ENCODE measurements around the gene OLA1. TPM values are rescaled to one million over a fixed set of nuclear protein-coding genes. Genes with fewer than 3 reads are reported as not detected.

The OLA1 gene
- total RNA-seq, 1 experiment from 2014 or later: 182 TPM

DNA sequence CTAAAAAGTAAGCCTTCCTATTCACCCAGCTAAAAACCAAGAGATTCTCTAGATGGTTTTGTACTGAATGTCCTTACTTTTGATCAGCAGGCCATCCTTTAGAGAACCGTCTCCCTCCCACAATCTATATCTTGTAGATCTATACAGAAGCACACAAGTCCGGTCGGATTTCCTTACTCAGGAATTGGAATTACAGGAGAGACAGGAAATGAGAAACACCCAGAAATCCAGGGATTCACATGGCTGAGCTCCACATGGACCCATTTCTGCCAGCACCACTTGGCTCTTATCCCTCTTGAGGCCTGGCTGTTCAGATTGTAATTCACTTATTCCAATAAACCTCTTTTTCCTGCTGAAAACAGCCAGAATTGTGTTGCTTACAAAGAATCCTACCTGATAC is 4.5 kb downstream of the OLA1 start:
- Histone ChIP-seq H2AFZ (ENCODE audit: low read length) (no peak overlapping the region), H3K9me3 (ENCODE audit: low read length) (no peaks in the 10 kb centered on the region), H3K36me3 (ENCODE audit: low read depth, low read length) (peaks cover 31% of the 10 kb centered on the region), H3K79me2 (ENCODE audit: low read length) (peaks cover 94% of the 10 kb centered on the region), H4K20me1 (ENCODE audit: low read length) (peaks cover 17% of the 10 kb centered on the region), H3K4me1 (ENCODE audit: insufficient read depth, low read length) (peaks cover 11% of the 10 kb centered on the region), H3K4me2 (ENCODE audit: low read length) (peak overlapping the region; percentile 8; the same call in 1 of the 2 replicates), H3K9ac (ENCODE audit: low read length) (no peak overlapping the region), H3K27ac (ENCODE audit: low read length) (no peak overlapping the region), H3K27me3 (ENCODE audit: low read length) (no peaks in the 10 kb centered on the region), H3K9me2 (replicated peaks; ENCODE audit: low read length) (no peaks in the 10 kb centered on the region), H3K4me3 (ENCODE audit: low read length) (no peak overlapping the region), H3F3A (ENCODE audit: low read length, unreplicated experiment) (no peaks in the 10 kb centered on the region)
- POLR2A ChIA-PET (ENCODE audit: unreplicated experiment): no interaction called here
- CTCF ChIA-PET: no interaction called here
- TF ChIP-seq EZH2 (IDR thresholded peaks at IDR 0.05; ENCODE audit: low read length, unreplicated experiment): no peak
- TF ChIP-seq CTCF (conservative IDR thresholded peaks at IDR 0.05; ENCODE audit: low read depth, low read length): no peak
- TF ChIP-seq EZH2phosphoT487 (IDR thresholded peaks at IDR 0.05; ENCODE audit: borderline replicate concordance, low read length): no peak
- DNase-seq (no peak), ATAC-seq (no peak)
- BruUV-seq (replicated peaks): no TSS peak
- intact Hi-C loops (cut with micrococcal nuclease): no loop called here

- CTCF ChIA-PET: interaction anchor here (0.6 kb wide), 1 partner anchor 82 kb away, joined by 4 read pairs; no protein-coding TSS in a partner anchor
- no peaks in the 10 kb centered on the region for H3K9me3 ChIP-seq (ENCODE audit: low read length)
- no peak for ATAC-seq
These were observed 8.2 kb downstream of the OLA1 start for GRCh38 chr2:174240097-174240496.

GRCh38 chr2:174236429-174236828 is 11.9 kb downstream of the OLA1 start:
- Histone ChIP-seq H3K4me1 (ENCODE audit: insufficient read depth, low read length) (peaks cover 35% of the 10 kb centered on the region), H3K79me2 (ENCODE audit: low read length) (peaks cover 100% of the 10 kb centered on the region), H3F3A (ENCODE audit: low read length, unreplicated experiment) (no peaks in the 10 kb centered on the region), H3K9ac (ENCODE audit: low read length) (no peak overlapping the region), H3K27ac (ENCODE audit: low read length) (no peak overlapping the region), H3K9me2 (replicated peaks; ENCODE audit: low read length) (no peaks in the 10 kb centered on the region), H2AFZ (ENCODE audit: low read length) (no peak overlapping the region), H4K20me1 (ENCODE audit: low read length) (peaks cover 37% of the 10 kb centered on the region), H3K36me3 (ENCODE audit: low read depth, low read length) (peaks cover 8% of the 10 kb centered on the region), H3K27me3 (ENCODE audit: low read length) (no peaks in the 10 kb centered on the region), H3K4me3 (ENCODE audit: low read length) (no peak overlapping the region), H3K4me2 (ENCODE audit: low read length) (no peak overlapping the region), H3K9me3 (ENCODE audit: low read length) (no peaks in the 10 kb centered on the region)
- TF ChIP-seq CTCF (conservative IDR thresholded peaks at IDR 0.05; ENCODE audit: low read depth, low read length) (no peak), EZH2 (IDR thresholded peaks at IDR 0.05; ENCODE audit: low read length, unreplicated experiment) (no peak)
- CTCF ChIA-PET: no interaction called here
- BruUV-seq (replicated peaks): no TSS peak
- intact Hi-C loops (cut with micrococcal nuclease): no loop called here
- ATAC-seq (no peak), DNase-seq (no peak)
- POLR2A ChIA-PET (ENCODE audit: unreplicated experiment): no interaction called here

More at GRCh38 chr2:174240097-174240496, 8.2 kb downstream of the OLA1 start:
- TF ChIP-seq EZH2phosphoT487 (IDR thresholded peaks at IDR 0.05; ENCODE audit: borderline replicate concordance, low read length) (no peak), EZH2 (IDR thresholded peaks at IDR 0.05; ENCODE audit: low read length, unreplicated experiment) (no peak)
- Histone ChIP-seq H3K4me3 (ENCODE audit: low read length) (no peak overlapping the region), H3K9ac (ENCODE audit: low read length) (no peak overlapping the region), H3K9me2 (replicated peaks; ENCODE audit: low read length) (no peaks in the 10 kb centered on the region), H2AFZ (ENCODE audit: low read length) (no peak overlapping the region), H3K27me3 (ENCODE audit: low read length) (no peaks in the 10 kb centered on the region), H3F3A (ENCODE audit: low read length, unreplicated experiment) (no peaks in the 10 kb centered on the region), H4K20me1 (ENCODE audit: low read length) (peaks cover 17% of the 10 kb centered on the region), H3K36me3 (ENCODE audit: low read depth, low read length) (peaks cover 33% of the 10 kb centered on the region), H3K27ac (ENCODE audit: low read length) (no peak overlapping the region), H3K4me2 (ENCODE audit: low read length) (no peak overlapping the region), H3K4me1 (ENCODE audit: insufficient read depth, low read length) (peaks cover 20% of the 10 kb centered on the region), H3K79me2 (ENCODE audit: low read length) (peaks cover 100% of the 10 kb centered on the region)
- BruUV-seq (replicated peaks): no TSS peak
- DNase-seq: no peak
- intact Hi-C loops (cut with micrococcal nuclease): no loop called here
- POLR2A ChIA-PET (ENCODE audit: unreplicated experiment): no interaction called here

Data from PC-3 (cell line).